Gastroesophageal sphincter (tissue), 3 donors: ENCODE results near the gene GALNTL6.

ENCODE experiments used
- POLR2A ChIP-seq, 2 donors: fragments of 450-650 bp; IDR thresholded peaks; one replicate each; pipeline ENCODE4 v1.6.1; 2017; ENCODE audit warnings: antibody characterized with exemption in 2 of 2, mild to moderate bottlenecking in 2 of 2, moderate library complexity in 1 of 2
- POLR2AphosphoS5 ChIP-seq: sonication (generic); formaldehyde crosslinking; IDR thresholded peaks from one replicate; pipeline ENCODE4 v1.6.1; 2017; ENCODE audit warnings: antibody characterized with exemption
- TF ChIP-seq, protein P1 (sequence below), 4 experiments: fragments of 200-600 bp in 2 of 4; fragments of 450-650 bp in 2 of 4; sonication (generic) in 1 of 4; IDR thresholded peaks; one replicate each; pipeline ENCODE4 v1.5.1; 2017 to 2019; ENCODE audit warnings: antibody characterized with exemption in 4 of 4, mild to moderate bottlenecking in 2 of 4, moderate library complexity in 2 of 4

DNA sequence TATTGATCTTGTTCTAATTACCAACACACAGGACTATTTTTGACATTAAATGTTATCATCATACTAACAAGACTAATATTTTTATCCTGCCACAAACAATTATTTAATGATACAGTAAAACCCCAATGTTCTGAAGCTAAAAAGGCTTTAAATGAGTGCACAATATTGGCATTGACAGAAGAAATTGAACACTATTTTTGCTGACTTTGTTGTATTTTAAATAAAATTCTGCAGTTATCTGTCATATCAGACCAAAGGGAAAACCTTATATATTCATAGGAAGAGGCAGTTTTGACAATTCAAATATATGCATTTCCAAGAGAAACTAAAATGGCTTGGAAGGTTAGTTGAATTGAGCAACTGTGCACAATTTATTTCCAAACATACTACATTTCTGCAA, 957.6 kb downstream of the GALNTL6 start:
- TF ChIP-seq, protein P1, sequence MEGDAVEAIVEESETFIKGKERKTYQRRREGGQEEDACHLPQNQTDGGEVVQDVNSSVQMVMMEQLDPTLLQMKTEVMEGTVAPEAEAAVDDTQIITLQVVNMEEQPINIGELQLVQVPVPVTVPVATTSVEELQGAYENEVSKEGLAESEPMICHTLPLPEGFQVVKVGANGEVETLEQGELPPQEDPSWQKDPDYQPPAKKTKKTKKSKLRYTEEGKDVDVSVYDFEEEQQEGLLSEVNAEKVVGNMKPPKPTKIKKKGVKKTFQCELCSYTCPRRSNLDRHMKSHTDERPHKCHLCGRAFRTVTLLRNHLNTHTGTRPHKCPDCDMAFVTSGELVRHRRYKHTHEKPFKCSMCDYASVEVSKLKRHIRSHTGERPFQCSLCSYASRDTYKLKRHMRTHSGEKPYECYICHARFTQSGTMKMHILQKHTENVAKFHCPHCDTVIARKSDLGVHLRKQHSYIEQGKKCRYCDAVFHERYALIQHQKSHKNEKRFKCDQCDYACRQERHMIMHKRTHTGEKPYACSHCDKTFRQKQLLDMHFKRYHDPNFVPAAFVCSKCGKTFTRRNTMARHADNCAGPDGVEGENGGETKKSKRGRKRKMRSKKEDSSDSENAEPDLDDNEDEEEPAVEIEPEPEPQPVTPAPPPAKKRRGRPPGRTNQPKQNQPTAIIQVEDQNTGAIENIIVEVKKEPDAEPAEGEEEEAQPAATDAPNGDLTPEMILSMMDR (IDR thresholded peaks at IDR 0.05) = no peak
- no peak for TF ChIP-seq POLR2AphosphoS5
- TF ChIP-seq POLR2A (IDR thresholded peaks at IDR 0.05) = no peak
